Skeletal muscle satellite cell (primary cell): ENCODE results near the gene LIPC.

ENCODE experiments used
- H3K27me3 ChIP-seq: 2 replicates; pipeline ENCODE4 v1.7.0; 2013; ENCODE audit warnings: low read length; ENCODE audit not compliant: control insufficient read depth, insufficient read depth
- H3K36me3 ChIP-seq: 2 replicates; pipeline ENCODE4 v1.7.0; 2013; ENCODE audit warnings: mild to moderate bottlenecking, control low read depth, low read length; ENCODE audit not compliant: insufficient read depth
- H3K4me1 ChIP-seq: 2 replicates; pipeline ENCODE4 v1.7.0; 2013; ENCODE audit warnings: low read length; ENCODE audit not compliant: control insufficient read depth, insufficient read depth
- H3K4me2 ChIP-seq: 2 replicates; pipeline ENCODE4 v1.7.0; 2013; ENCODE audit warnings: mild to moderate bottlenecking, low read length
- H3K4me3 ChIP-seq: 2 replicates; pipeline ENCODE4 v1.7.0; 2013; ENCODE audit warnings: low read length
- H3K9ac ChIP-seq: 2 replicates; pipeline ENCODE4 v1.7.0; 2013; ENCODE audit warnings: mild to moderate bottlenecking, low read depth, low read length, moderate library complexity
- H3K9me3 ChIP-seq: replicated peaks from 2 replicates; pipeline ENCODE4 v1.7.0; 2013; ENCODE audit warnings: mild to moderate bottlenecking, control low read depth, low read length

LIPC gene

DNA sequence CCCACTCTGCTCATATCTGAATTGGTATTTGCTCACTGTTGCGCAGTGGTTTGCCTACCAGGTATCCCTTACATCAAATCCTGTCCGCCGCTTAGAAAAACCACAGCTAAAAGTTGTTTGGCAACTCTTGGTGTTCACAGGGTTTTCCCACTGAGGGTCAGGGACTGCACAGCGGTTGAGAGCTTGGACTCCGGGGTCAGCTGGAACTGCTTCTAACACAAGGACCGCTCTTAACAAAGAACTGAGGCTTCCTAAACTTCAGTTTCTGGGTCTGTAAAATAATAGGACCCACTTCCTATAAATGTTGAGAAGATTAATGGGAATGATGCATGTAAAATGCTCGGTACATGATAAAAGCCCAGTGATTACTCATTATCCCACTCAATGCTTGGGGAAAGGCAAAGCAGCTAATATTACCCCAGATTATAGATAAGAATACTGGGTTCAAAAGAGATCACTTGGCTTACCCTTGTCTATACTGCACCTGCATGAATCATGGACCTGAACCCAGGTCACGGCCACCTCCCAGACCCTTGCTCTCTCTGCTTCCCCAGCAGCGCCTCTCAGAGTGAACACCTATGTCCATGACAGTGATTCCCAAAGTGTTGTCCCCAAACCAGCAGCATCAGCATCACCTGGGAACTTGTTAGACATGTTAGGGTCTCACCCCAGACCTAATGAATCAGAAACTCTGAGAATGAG is 36.1 kb downstream of the LIPC start:
- peaks cover 31% of the 10 kb centered on the region for H3K4me1 ChIP-seq
- H3K4me3 ChIP-seq: no peak overlapping the region
- H3K9ac ChIP-seq: no peak overlapping the region

DNA sequence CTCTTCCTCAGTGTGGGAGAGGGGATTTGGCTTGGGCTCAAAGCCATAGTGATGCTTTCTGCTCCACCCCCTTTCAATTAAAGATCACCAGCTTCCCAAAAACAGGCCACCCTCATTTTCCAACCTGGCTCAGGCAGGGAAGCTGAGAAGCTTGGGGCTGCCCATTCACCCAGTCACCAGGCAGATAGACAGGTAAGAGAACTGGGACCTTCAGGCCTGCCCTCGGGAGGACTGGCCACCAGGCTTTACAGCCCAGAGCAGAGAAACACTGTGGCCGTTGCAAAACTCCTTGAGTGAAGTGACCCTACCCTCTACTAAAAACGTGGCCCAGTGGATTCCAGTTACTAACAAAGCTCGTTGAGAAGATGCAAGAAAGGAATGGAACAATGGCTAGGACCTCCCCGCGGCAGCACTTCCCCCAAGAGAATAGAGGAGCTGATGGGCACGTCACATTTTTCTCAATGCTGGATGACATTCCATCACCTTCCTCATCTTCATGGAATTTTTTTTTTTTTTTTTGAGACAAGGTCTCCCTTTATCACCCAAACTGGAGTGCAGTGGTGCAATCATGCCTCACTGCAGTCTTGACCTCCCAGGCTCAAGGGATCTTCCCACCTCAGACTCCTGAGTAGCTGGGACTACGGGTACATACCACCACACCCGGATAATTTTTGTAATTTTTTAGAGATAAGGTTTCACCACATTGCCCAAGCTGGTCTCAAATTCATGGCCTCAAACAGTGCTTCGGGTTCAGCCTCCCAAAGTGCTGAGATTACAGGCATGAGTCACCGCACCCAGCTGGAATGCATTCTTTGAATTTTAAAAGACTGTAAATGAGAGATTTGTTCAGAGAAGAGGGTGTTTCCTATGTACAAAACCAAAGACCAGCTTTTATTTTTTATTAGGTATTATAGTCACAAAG is 37.9 kb downstream of the LIPC start:
- Histone ChIP-seq H3K4me3 (peak overlapping the region; percentile 20), H3K4me2 (peak overlapping the region; percentile 1), H3K36me3 (no peaks in the 10 kb centered on the region), H3K9ac (peak overlapping the region; percentile 71), H3K9me3 (no peaks in the 10 kb centered on the region), H3K4me1 (peaks cover 40% of the 10 kb centered on the region), H3K27me3 (no peaks in the 10 kb centered on the region)

More for the DNA sequence above, 36.1 kb downstream of the LIPC start:
- no peak overlapping the region for H3K4me2 ChIP-seq
- no peaks in the 10 kb centered on the region for H3K36me3 ChIP-seq
- H3K9me3 ChIP-seq: no peaks in the 10 kb centered on the region
- no peaks in the 10 kb centered on the region for H3K27me3 ChIP-seq

DNA sequence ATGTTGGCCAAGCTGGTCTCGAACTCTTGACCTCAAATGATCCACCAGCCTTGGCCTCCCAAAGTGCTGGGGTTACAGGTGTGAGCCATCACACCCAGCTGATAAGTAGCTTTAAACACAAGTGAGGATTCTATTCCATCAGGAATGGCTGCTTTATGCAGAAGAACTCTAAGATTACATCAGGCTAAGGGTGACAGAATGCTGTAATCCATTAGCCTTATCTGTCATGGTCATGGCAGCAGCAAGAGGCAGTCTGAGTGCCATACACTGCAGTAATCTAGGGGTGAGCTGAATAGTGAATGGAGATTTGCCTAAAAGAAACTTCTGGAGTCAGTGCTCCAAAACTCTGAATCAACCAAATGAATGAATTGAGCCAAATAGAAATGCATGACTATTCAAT is 39.6 kb downstream of the LIPC start:
- Histone ChIP-seq H3K27me3 (no peaks in the 10 kb centered on the region), H3K4me2 (no peak overlapping the region), H3K36me3 (no peaks in the 10 kb centered on the region), H3K4me1 (peaks cover 44% of the 10 kb centered on the region), H3K4me3 (no peak overlapping the region), H3K9me3 (no peaks in the 10 kb centered on the region), H3K9ac (no peak overlapping the region)

DNA sequence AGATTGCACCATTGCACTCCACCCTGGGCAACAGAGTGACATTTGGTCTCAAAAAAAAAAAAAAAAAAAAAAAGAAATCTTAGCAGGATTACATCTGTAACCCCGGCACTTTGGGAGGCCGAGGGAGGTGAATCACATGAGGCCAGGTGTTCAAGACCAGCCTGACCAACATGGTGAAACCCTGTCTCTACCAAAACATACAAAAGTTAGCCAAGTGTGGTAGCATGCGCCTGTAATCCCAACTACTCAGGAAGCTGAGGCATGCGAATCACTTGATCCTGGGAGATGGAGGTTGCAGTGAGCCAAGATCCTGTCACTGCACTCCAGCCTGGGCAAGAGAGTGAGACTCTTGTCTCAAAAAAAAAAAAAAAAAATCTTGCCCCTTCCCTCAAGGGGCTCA is 40.4 kb downstream of the LIPC start:
- Histone ChIP-seq H3K27me3 (no peaks in the 10 kb centered on the region), H3K36me3 (no peaks in the 10 kb centered on the region), H3K4me1 (peaks cover 43% of the 10 kb centered on the region), H3K9ac (no peak overlapping the region), H3K9me3 (no peaks in the 10 kb centered on the region), H3K4me2 (no peak overlapping the region), H3K4me3 (no peak overlapping the region)

DNA sequence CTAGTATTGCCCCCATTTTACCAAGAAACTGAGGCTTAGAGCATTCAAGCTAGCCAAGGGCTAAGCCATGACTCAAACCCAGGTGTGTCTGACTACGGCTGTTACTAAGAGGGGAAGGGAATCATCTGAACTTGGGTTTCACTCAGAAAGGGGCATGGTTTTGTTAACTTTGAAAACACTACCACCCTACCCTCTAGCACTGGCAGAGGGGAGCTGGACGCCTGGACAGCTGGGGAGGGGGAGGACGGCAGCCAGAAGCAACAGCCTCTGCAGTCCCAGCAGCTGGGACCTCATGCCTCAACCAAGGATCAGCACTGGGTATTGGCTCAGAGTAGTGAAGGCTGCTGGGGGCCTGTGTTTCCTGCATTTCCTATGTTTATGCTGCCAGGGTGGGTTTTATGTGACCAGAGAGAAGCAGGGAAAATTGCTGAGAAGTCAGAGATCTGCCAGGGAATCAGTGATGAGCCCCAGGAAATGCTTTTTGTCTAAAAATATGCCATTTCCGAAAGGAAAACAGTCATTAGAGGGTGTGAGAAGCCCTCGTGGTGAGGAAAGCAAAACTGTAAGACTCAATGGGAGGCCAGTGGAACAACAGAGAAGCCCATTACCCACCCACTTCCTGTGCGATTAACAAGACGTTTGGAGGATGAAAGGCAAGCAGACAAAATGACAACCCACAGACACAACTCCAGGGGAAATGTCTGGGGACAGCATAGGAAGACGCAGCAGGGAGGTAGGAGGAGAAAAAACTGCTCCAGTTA is 41.2 kb downstream of the LIPC start:
- Histone ChIP-seq H3K4me1 (peaks cover 43% of the 10 kb centered on the region), H3K9me3 (no peaks in the 10 kb centered on the region), H3K9ac (no peak overlapping the region), H3K27me3 (no peaks in the 10 kb centered on the region), H3K36me3 (no peaks in the 10 kb centered on the region), H3K4me3 (peak overlapping the region; percentile 3), H3K4me2 (peak overlapping the region; percentile 8)

DNA sequence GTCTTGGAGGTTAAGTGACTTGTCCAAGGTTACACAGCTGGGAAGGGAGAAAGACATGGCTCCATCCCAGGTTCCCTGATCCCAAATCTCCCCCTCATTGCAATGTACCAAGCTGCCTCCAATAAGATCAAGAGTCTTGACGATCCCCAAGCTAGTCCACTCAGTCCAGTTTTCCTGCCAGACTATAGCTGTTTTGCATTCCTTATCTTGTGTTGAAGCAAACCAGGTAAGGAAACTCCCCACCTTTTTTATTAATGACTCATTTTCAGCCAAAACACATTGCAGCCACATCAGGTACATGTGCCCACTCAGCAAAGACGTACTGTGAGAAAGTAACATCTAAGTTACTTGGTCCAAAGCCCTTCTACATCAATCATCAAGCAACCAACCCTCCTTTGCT is 41.9 kb downstream of the LIPC start:
- Histone ChIP-seq H3K4me2 (peak overlapping the region; percentile 8), H3K4me1 (peaks cover 43% of the 10 kb centered on the region), H3K4me3 (no peak overlapping the region)

DNA sequence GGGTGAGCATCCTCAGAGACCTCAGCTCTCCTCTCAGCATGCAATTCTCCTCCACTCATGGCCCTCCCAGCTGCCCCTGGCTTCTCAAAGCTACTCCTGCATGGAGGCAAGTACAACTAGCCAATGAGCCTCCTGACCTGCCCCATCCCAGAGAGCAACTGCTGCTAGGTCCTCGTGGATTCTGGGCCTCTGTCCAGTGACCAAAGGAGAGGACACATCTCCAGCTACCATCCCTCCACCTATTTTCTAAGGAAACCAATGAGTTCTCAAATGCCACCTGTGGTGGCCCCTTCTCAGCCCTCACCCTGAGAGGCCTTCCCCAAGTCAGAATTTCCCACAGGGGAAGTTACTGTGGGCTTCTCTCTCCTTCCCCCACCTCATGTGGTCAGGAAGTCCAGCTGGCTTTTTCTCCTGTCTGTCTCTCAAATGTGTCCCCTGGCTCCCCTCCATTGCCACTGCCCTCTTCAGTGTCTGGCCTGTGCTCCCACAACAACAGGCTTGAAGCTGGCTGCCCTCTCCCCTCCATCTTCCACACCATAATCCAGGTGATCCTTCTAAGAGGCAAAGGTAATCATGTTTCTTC is 43.0 kb downstream of the LIPC start:
- Histone ChIP-seq H3K9me3 (no peaks in the 10 kb centered on the region), H3K4me2 (no peak overlapping the region), H3K4me3 (no peak overlapping the region), H3K9ac (no peak overlapping the region), H3K36me3 (no peaks in the 10 kb centered on the region), H3K27me3 (no peaks in the 10 kb centered on the region), H3K4me1 (peaks cover 34% of the 10 kb centered on the region)

More for the DNA sequence above, 41.9 kb downstream of the LIPC start:
- Histone ChIP-seq H3K9me3 (no peaks in the 10 kb centered on the region), H3K9ac (no peak overlapping the region), H3K27me3 (no peaks in the 10 kb centered on the region), H3K36me3 (no peaks in the 10 kb centered on the region)

DNA sequence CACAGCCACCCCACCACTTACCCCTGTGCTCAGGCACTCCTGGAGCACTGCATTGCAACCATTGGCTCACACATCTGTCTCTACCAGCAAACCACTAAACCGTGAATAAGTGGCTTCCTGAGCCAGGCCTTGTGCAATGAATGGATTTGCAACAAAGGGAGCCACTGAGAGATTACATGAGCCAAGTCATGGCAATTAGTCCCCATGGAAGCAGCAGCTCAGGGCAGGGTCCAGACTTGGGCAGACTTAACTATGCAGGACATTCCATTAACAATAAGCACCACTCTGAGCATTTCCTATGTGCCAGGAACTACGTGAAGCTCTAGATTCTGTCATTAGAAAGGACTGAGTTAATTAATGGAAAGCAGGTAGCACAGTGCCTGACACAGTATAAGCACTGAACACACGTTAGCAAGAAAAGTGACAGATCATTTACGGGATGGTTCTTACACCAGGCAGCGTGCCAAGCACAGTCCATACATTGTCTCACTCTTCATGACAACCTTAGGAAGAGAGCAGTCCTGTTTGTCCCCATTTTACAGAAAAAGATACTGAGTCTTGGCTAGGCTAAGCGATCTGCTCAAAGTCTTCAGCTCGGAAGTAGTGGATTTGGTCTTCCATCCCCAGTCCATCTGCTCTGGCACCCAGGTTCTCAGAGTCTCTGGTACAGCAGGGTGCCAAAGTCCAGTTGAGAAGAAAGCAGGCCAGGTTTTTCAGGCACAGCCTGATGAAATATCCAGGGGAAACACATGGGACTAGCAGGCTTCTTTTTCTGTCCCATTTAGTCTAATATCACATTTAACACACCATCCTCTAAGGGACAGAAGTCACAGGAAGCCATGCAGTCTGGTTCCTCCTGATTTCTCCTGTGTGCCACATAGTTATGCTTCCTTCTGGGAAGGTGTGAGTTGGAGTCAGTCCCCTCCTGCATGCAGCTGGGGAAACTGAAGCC is 44.1 kb downstream of the LIPC start:
- Histone ChIP-seq H3K36me3 (no peaks in the 10 kb centered on the region), H3K9ac (no peak overlapping the region), H3K4me2 (no peak overlapping the region), H3K4me1 (peaks cover 29% of the 10 kb centered on the region), H3K27me3 (no peaks in the 10 kb centered on the region), H3K4me3 (no peak overlapping the region), H3K9me3 (no peaks in the 10 kb centered on the region)

DNA sequence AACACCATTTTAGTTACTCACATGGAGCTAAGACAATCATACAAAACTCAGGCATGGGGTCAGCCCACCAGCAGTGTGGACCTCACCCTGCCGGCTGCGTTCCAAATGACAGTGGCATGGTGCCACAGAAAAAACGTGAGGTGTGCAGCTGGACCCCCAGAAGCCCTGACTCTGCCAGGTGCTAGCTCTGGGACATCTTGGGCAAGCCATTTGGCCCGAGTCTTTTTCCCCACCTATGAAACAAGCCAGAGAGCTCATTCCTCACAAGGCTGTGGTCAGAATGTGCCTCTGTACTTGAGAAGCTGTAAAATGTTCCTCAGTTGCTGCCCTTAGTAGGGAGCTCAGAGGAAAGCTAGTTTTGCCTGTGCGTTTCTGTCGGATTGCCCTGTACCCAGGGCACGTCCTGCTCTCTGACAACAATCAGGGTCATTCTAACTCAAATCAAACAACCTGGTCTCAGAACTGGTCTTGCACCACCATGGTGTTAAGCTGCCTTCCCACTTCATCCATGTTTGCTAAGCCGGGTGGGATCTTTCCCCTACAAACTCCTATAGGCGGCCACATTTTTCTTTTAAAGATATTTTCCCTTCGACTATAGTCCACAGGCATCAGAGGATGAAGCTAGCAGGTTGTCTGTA is 44.9 kb downstream of the LIPC start:
- no peak overlapping the region for H3K9ac ChIP-seq
- H3K9me3 ChIP-seq: no peaks in the 10 kb centered on the region
- H3K4me2 ChIP-seq: no peak overlapping the region
- H3K4me3 ChIP-seq: no peak overlapping the region
- H3K4me1 ChIP-seq: peaks cover 29% of the 10 kb centered on the region
- no peaks in the 10 kb centered on the region for H3K36me3 ChIP-seq
- H3K27me3 ChIP-seq: no peaks in the 10 kb centered on the region

DNA sequence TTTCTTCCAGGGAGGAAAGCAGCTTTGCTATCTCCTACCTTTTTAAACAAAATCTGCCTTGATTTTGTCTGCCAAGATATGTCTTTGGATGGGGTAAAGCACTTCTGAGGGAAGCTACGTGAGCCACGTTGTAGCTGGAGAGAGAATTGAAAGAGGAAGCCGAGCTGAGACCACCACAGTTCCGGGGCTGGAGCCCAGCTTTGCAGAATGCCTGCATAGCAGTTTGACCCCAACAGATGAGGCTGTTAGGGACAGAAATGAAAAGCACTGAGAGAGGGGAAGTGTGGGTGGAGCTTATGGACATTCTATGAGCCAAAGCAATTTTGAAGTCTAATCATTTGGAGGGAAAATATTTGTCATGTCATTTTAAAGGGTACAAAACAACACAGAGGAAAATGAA is 45.4 kb downstream of the LIPC start:
- no peak overlapping the region for H3K4me2 ChIP-seq
- H3K36me3 ChIP-seq: no peaks in the 10 kb centered on the region
- no peak overlapping the region for H3K4me3 ChIP-seq
- H3K4me1 ChIP-seq: peaks cover 29% of the 10 kb centered on the region
- no peak overlapping the region for H3K9ac ChIP-seq
- no peaks in the 10 kb centered on the region for H3K9me3 ChIP-seq
- no peaks in the 10 kb centered on the region for H3K27me3 ChIP-seq
